AG04449 (cell line): Measurements from ENCODE around the gene OR11H12.
"Not testable (repeated sequence)": the region's sequence is repeated elsewhere in the genome, so short reads cannot be mapped to it uniquely, and the experiment has no call there.

ENCODE experiments used
- CTCF ChIA-PET: fragments of 350-600 bp; formaldehyde crosslinking; extraction: SDS; loops from one replicate; lab custom pipeline; 2021; ENCODE audit warnings: antibody characterized with exemption; lab: Yijun Ruan, JAX
- POLR2A ChIA-PET: fragments of 400-600, 350-600 bp; formaldehyde crosslinking; extraction: SDS; loops from one replicate; lab custom pipeline; 2020; ENCODE audit warnings: antibody characterized with exemption, inconsistent platforms; lab: Yijun Ruan, JAX
- DNase-seq: peaks from one replicate; pipeline ENCODE4 v3.0.0-alpha.2; 2010; ENCODE audit warnings: low read depth, low spot score
- H3K4me3 ChIP-seq: 2 replicates; pipeline ENCODE4 v1.5.1; 2011; ENCODE audit warnings: low read depth, mild to moderate bottlenecking, control low read depth, low read length

The OR11H12 gene

GRCh38 chr14:18600817-18601216 is at the start of gene OR11H12:
OR11H12 (plus strand) TSS chr14:18601117; CDS start chr14:18601117, 0 bp downstream.
- POLR2A ChIA-PET, CTCF ChIA-PET, H3K4me3 ChIP-seq, DNase-seq: not testable (repeated sequence)

- H3K4me3 ChIP-seq, DNase-seq, CTCF ChIA-PET, POLR2A ChIA-PET: not testable (repeated sequence)
These were observed 18.0 kb upstream of the OR11H12 start for GRCh38 chr14:18582908-18583307.

- DNase-seq, CTCF ChIA-PET, POLR2A ChIA-PET, H3K4me3 ChIP-seq: not testable (repeated sequence)
These were observed 25.8 kb downstream of the OR11H12 start for GRCh38 chr14:18626610-18627213.

- H3K4me3 ChIP-seq, POLR2A ChIA-PET, CTCF ChIA-PET, DNase-seq: not testable (repeated sequence)
These were observed 35.1 kb downstream of the OR11H12 start for GRCh38 chr14:18636066-18636465.

GRCh38 chr14:18638032-18638431 is 37.1 kb downstream of the OR11H12 start:
- POLR2A ChIA-PET, CTCF ChIA-PET, H3K4me3 ChIP-seq, DNase-seq: not testable (repeated sequence)

GRCh38 chr14:18638785-18639184 is 37.9 kb downstream of the OR11H12 start:
- DNase-seq, CTCF ChIA-PET, H3K4me3 ChIP-seq, POLR2A ChIA-PET: not testable (repeated sequence)

GRCh38 chr14:18646075-18646730 is 45.3 kb downstream of the OR11H12 start:
- POLR2A ChIA-PET, H3K4me3 ChIP-seq, CTCF ChIA-PET, DNase-seq: not testable (repeated sequence)
